Fibroblast of skin of left biceps (primary cell): ENCODE measurements around the gene PLD4.
A peak's percentile ranks its signal among the peaks of the same experiment; 100 is the strongest.

ENCODE experiments used
- DNase-seq, 2 experiments: peaks; one replicate each; pipeline ENCODE4 v3.0.0-alpha.2; 2013; ENCODE audit warnings: low read depth in 2 of 2

Gene PLD4

DNA sequence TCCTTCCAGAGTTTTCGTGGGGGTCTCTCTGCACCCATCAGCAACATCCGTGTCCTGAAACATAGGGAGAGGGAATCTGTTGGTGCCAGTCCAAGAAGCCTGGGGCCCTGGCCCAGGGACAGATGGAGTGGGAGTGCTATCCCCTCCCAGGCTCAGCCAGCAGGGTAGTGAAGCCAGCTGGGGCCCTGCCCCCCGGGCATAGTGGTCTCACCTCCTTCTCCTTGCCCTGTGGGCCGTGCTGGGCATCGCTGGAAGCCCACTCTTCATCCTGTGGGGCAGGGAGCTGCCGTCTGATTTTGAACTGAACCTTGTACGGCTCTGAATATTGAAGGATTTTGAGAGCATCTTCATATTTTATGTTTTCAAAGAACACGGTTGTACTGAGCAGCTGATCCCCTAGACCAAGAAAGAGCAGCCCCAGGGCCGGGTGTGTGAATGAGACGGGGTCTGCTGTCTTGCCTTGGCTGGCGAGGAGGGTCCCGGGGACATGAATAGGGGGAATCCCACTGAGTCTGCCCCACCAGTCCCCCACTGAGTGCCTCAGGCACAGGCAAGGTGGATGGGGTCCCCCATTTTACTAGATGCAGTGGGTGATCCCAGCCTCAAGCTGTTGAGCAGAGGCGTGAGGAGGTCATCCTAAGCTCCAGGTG lies 30.2 kb downstream of the PLD4 start:
- DNase-seq: no peak

DNA sequence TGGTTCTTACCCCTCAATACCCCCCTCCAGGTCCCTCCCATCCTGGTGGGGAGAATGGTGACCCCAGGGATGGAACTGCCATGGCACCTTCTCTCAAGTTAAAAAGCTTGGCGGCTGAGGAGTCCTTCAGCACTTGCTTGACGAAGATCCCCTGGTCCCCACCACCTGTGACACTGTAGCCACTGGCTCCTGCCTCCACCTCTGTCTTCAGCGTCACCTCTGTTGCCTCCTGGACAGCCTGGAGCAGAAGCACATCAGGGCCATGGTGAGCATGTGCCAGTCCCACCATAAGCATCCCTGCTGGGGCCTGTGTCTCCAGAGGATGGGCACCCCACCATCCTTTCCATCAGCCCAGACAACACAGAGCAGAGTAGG lies 30.7 kb downstream of the PLD4 start:
- DNase-seq: no peak

- DNase-seq: no peak
Observed at GRCh38 chr14:104956290-104956890, 31.7 kb downstream of the PLD4 start.

- no peak for DNase-seq
Observed at GRCh38 chr14:104957146-104958113, 32.8 kb downstream of the PLD4 start.

GRCh38 chr14:104964546-104964945 lies 39.9 kb downstream of the PLD4 start:
- no peak for DNase-seq

- no peak for DNase-seq
Observed at GRCh38 chr14:104965561-104966231, 41.0 kb downstream of the PLD4 start.

DNA sequence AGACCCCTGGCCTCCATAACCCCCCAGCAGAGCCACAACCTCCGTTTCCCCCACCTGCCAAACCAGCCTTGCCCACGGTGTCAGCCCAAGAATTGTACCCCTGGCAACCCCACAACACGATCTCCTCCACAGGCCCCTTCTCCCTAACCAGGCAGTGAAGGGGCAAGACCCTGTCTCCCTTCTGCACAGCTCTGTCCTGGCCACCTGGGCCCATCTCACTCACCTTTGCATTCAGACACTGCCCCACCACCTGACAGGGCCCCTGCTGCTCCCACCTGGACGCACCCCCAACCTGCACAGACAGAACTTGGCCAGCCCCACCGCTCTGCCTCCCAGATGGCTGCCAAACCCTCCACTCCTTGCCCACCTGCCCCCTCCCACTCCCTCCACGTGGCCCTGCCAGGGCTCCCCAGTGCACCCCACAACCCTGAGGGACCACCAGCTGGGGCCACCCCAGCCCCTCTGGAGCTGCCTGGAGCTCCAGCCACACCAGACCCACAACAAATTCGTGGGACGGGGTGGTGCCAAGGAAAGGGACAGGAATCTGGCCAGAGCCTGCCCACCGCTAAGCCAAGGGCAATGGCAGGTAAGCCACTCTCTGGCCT lies 41.7 kb downstream of the PLD4 start:
- no peak for DNase-seq

- DNase-seq: no peak
Observed at GRCh38 chr14:104966981-104967385, 42.3 kb downstream of the PLD4 start.

DNA sequence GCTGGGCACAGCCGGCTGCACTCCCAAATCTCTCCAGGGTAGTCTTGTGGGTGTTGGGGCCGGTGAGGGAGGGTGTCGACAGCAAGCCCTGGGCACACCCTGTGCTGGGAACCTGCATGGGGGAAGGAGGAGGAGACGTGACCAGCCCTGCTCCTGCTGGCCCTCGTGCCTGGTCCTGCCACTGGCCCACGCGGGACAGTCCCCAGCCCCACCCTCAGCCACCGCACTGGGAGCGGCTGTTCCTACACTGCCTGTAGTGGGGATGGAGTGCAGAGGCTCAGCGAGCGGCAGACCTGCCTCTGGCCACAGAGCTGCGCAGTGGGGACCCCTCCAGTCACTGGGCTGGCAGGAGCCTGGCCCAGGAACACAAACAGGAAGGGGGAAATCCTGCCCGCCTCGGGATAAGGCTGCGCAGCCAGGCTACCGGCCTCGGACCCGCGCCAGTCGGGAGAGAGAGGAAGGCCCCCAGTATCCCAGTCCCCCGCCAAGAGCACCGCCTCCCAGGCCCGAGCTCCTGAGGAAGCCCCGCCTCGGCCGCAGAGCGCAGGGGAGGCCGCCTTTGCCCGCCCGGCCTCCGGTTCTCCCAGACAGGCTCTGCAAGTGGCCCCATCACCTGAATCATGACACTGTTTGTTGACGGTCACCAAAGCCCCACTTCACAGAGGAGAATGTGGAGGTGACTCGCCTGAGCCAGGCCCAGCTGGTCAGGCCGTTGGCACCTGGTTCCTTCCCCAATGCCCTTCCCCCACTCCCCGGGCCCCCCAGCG lies 42.9 kb downstream of the PLD4 start:
- no peak for DNase-seq

DNA sequence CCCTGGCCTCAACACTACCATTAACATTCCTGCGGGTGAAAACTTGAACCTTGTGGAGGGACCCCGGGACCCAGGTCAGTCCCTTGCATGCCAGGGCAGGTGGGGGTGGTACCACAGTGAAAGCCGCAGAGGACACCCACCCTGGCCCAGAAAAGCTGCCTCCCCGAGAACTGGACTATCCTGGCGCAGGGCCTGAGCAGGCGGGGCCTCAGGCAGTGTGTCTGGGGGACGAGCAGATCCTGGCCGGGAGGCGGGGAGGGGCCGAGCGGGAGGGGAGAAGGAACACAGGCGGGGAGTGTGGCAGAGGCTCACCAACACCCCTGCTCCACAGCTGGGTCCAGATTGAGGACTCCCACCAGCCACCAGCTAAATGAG lies 43.5 kb downstream of the PLD4 start:
- DNase-seq: peak in 1 of 2 experiments; percentile 10

GRCh38 chr14:104968541-104969401 lies 44.1 kb downstream of the PLD4 start:
- no peak for DNase-seq

GRCh38 chr14:104969741-104970230 lies 45.1 kb downstream of the PLD4 start:
- DNase-seq: no peak

DNA sequence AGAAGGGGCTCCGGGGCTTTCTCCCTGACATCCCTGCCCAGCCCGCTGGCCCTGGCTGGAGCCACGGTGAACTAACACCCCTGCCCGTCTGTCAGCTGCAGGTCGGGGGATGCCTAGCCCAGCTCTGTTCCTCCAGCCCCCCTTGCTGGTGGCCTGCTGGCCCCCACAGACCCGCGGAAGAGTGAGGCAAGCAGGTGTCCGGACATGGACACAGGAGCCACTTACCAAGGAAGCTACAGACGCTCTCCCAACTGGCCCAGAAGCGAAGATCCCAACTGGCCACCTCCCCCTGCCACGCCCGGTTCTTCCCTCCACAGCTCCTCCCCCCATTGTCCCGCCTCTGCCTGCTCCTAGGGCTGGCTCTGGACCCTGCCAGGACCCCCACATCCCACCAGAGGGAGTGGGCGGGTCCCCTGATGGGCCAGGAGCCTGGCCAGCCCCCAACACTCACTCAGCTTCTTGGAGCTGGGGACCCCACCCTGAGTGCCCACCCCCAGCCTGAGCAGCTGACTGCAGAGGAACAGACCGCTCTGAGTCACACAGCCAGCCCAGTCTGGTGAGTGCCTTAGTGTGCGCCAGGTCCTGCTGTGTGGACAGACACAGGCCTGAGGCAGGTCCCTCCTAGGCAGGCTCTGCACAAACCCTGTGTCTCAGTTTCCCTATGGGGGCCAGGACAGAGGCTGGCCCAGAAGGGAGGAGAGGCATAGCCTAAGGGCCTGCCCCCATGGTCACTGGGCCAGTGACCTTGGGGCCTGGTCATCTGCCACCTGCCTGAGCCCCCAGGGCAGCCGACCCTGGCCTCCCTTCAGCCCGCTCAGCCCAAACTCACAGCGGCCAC lies 45.8 kb downstream of the PLD4 start:
- peak; percentile 60 to 62 for DNase-seq

- no peak for DNase-seq
Observed at GRCh38 chr14:104971447-104972240, 47.0 kb downstream of the PLD4 start.

DNA sequence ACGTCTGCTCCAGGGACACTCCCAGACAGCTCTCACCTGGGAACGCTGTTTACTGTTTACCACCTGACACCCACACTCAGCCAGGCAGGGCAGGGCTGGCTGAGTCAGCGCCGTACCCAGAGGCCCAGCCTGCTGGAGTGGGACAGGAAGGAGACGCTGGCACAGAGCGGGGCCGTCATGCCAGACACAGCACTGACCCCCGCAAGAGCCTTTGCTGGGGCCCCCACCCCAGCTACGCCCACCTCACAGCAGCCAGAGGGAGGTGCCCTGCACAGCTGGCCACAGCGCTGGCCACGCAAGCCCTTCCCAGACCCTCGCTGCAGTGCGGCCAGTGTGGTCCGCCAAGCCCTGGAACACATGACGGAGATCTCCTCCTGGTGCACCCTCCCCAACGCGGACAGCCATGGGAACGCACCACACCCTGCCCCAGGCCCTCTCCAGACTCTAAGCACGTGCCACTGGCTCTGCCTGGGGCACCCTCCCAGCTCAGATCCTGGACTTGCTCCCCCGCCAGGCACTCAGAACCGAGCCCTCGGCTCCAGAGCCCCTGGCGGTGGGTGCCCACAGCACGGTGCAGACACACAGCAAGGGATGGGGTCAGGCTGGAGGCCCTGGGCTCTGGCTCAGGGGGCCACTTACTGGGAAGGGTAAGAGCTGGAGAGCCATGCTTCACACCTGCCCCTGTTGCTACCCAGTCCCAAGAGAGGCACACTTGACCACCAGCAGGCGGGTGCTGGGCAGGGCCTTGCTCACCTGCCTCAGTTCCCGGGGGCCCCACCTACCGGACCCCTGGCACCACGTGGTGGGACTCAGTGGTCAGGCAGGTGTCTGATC lies 47.8 kb downstream of the PLD4 start:
- no peak for DNase-seq

GRCh38 chr14:104973135-104973384 lies 48.4 kb downstream of the PLD4 start:
- DNase-seq: peak; percentile 75 to 80

GRCh38 chr14:104973385-104974145 lies 48.9 kb downstream of the PLD4 start:
- DNase-seq: peak; percentile 19 to 33
